ENCODE results near the gene MED20.
"Not testable (repeated sequence)": the region's sequence is repeated elsewhere in the genome, so short reads cannot be mapped to it uniquely, and the experiment has no call there.

Gene MED20, protein sequence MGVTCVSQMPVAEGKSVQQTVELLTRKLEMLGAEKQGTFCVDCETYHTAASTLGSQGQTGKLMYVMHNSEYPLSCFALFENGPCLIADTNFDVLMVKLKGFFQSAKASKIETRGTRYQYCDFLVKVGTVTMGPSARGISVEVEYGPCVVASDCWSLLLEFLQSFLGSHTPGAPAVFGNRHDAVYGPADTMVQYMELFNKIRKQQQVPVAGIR

GRCh38 chr6:41920921-41921711, at the start of gene MED20, which contains the start of gene BYSL:
Gene MED20, minus strand, starts transcription at chr6:41921139. Its CDS starts 121 bp downstream, at chr6:41921018.
Gene BYSL, plus strand, starts transcription at chr6:41921499. Its CDS starts 64 bp downstream, at chr6:41921563.
- DNase-seq (ENCODE audit: low read depth) = peak; percentile 90

DNA sequence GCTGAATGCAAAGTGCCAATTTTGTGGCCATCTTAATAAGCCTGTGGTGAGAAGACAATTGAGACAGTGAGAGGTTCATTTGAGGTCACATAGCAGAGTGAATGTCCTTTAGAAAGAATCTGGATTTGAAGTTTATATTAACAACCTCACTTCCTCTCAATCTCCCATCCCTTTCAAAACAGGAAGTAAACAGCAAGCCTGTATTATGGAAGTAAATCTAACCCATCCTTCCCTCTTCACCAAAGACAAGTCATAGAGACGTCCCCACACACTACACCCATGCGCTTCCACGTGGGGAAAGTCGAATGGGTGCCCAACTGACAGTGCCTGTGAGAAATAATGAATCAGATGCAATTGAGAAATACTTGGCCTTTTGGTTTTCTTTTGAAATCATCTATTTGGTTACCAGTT, 49.5 kb upstream of the MED20 start:
- DNase-seq (ENCODE audit: low read depth) = peak; percentile 80

DNA sequence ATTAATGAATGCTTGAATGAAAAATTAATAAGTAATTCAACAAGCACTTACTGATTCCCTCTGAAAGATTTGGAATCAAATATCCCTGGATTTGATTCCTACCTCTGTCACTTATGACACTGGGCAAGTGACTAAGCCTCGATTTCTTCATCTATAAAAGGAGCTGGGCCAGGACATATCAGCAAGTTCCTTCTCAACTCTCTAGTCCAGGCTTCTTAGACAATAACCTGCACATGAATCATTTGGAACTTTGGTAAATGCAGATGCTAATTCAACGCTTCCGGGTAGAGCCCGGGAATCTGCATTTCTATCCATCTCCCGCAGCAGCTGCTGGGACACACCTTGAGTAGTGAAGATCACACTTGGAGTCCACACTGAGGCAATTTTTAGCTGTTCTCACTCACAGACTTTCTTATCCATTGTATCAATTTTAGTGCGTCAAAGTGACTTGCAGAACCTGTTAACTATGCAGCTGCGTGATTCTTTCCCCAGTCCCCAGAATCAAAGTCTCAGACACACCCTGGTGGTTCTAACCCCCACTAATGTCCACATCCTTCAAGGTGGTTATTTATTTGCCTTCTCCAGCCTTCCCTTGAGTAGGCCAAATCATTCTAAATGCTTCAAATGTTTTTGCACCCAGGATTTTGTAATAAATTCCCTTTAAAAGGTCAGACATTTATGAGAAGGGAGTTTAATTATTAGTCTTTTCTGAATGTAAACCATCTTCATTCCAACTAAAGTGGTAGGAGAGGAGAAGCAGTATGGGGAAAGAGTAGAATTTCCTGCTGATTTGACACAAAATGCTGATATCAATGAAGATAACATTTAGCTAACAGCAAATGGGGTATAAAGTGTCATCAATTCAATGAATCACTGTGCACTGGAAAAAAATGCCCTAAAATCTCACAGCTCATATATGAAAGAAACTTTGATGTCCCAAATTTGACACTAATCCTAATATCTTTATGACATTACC, 46.7 kb upstream of the MED20 start:
- DNase-seq (ENCODE audit: low read depth) = peak; percentile 41

DNA sequence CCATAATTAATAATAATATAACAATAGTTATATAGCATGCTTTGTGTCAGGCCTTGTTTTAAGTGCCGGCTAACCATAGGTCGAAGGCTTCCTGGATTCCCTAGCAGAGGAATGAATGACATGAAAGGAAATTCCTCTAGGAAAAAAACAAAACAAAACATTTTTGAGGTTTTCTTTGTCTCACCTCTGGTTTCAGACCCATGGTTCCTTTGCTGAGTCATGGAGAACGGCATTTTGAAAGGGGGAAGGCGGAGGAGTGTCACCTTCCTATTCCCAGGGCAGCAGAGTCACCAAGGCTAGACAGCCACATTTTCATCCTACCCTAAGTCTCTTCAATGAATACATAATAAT, 46.0 kb upstream of the MED20 start:
- no peak for DNase-seq (ENCODE audit: low read depth)

GRCh38 chr6:41966214-41966920, 45.4 kb upstream of the MED20 start:
- DNase-seq (ENCODE audit: low read depth) = no peak

GRCh38 chr6:41965429-41966213, 44.7 kb upstream of the MED20 start:
- no peak for DNase-seq (ENCODE audit: low read depth)

DNA sequence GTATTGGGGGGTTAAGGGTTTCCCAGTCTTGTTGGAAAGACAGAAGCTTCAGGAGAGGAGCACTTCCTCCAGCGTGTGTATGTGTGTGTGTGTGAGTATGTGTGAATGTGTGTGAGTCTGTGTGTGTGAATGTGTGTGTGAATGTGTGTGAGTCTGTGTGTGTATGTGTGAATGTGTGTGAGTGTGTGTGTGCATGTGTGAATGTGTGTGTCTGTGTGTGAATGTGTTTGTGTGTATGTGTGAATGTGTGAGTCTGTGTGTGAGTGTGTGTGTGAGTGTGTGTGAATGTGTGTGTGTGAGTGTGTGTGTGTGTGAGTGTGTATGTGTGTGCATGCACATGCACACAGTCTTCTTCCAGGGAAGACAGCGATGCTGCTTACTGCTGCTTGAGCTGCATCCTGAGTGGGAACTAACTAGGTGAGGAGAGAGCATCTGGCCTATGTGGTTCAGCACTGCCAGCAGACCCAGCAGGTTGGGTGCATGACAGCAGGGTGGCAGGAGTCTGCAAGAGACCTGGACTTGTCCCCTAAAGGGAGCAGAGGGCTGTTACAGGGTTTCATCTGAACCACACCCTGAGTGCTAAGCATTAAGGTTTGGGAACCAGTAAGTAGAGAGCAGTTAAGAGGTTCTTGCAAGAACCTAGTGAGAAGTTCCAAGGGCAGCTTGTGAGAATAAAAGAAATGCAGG, 43.4 kb upstream of the MED20 start:
- no peak for DNase-seq (ENCODE audit: low read depth)

- no peak for DNase-seq (ENCODE audit: low read depth)
These were observed 42.4 kb upstream of the MED20 start for GRCh38 chr6:41963371-41963770.

- no peak for DNase-seq (ENCODE audit: low read depth)
These were observed 39.1 kb upstream of the MED20 start for GRCh38 chr6:41960028-41960427.

DNA sequence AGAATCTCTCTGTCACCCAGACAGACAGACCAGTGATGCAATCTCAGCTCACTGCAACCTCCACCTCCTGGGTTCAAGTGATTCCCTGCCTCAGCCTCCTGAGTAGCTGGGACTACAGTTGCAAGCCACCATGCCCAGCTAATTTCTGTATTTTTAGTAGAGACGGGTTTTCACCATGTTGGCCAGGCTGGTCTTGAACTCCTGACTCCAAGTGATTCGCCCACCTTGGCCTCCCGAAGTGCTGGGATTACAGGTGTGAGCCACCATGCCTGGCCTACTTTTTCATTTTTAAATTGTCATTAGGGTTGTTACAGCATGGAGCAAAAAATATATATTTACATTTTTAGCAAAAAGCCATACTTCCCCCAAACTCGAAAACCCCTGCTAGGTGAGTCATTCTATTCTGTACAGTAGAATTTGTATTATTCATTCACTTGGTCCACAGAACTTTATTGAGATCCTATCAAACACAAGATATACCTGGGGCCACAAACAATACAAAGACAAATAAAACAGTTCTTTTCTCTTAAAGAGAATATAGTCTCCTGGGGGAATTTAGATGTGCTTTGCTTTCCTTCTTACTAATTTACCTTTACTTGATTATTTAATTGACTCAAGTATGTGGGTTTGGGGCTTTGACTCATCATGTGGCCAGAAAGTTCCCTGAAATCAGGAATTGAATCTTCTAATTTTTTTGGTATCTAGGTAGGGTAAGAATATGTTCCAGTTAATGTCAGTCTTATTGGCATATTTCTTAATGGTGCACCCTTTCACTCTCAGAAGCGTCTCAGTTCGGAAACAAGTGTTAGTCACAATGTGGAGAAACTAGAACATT, 37.3 kb upstream of the MED20 start:
- no peak for DNase-seq (ENCODE audit: low read depth)

DNA sequence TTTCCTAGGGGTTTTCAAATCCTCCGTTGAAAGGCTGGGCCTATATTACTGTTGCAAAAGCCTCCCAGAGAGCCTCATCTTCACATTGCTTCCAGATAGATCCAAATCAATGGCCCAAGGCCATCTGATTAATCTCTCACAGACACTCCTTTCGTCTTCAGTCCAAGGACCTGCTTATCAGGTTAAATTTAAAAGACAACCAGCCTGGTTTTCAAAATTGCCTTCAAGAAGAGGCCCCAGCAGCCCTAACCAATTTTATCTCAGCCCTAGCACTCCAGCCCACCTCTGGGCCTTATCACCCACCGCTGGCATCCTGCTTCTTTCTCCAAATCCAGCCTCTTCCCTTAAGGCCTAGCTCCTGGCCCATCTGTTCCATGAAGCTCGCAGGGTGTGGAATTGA, 36.2 kb upstream of the MED20 start:
- DNase-seq (ENCODE audit: low read depth) = no peak

DNA sequence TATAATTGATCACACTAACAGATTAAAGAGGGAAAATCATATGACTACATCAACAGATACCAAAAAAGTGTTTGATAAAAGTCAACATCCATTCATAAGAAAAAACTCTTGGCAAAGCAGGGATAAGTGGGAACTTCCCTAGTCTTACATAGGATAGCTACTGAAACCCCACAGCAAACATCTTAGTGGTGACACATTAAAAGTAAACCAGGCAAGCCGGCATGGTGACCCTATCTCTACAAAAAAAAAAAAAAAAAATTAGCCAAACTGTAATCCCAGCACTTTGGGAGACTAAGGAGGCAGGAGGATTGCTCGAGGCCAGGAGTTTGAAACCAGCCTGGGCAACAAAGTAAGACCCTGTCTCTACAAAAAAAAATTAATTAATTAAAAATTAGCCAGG, 34.5 kb upstream of the MED20 start:
- DNase-seq (ENCODE audit: low read depth) = no peak

DNA sequence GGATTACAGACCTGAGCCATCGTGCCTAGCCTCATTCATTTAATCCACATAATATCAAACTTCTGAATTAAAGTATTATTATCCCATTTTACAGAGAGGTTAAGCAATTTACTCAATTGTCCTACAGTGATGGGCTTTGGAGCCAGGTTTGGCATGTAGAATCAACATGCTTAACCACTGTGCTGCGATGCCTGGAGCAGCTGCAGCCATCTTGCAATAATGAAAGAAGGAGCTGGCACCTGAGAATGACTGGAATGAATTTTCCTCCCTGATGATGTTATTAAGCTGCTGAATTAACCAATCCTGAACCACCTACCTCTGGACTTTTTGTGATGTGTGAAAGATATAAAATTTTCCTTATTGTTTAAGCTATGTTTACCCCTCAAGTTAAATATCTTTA, 33.7 kb upstream of the MED20 start:
- DNase-seq (ENCODE audit: low read depth) = no peak

DNA sequence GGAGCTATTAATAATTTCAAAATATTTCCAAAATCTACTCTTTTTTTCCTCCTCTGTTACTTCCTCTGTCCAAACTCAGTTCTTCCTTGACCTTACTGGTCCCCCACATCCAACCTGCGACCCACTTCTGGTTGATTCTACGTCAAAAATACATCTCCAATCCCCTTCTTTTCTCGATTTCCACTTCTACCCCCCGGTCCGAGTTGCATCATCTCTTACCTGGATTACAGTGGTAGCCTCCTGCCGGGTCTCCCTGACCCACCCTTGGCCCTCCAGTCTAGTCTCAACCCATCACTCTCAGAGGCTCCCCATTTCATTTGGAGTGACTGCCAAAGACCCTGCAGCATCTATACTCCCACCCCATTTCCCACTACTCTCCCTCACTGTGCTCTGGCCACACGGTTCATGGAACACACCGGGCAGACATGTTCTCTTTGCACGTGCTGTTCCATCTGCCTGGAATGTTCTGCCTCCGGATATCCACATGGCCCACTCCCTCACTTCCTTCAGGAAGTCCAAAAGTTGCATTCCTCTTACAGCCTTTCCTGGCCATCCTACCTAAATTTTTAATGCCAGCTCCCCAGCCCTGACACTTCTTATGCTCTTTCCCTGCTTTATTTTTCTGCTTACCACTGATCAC, 26.8 kb upstream of the MED20 start:
- no peak for DNase-seq (ENCODE audit: low read depth)

- no peak for DNase-seq (ENCODE audit: low read depth)
These were observed 22.5 kb upstream of the MED20 start for GRCh38 chr6:41943456-41943855.

GRCh38 chr6:41942882-41943281, 21.9 kb upstream of the MED20 start:
- DNase-seq (ENCODE audit: low read depth) = not testable (repeated sequence)

DNA sequence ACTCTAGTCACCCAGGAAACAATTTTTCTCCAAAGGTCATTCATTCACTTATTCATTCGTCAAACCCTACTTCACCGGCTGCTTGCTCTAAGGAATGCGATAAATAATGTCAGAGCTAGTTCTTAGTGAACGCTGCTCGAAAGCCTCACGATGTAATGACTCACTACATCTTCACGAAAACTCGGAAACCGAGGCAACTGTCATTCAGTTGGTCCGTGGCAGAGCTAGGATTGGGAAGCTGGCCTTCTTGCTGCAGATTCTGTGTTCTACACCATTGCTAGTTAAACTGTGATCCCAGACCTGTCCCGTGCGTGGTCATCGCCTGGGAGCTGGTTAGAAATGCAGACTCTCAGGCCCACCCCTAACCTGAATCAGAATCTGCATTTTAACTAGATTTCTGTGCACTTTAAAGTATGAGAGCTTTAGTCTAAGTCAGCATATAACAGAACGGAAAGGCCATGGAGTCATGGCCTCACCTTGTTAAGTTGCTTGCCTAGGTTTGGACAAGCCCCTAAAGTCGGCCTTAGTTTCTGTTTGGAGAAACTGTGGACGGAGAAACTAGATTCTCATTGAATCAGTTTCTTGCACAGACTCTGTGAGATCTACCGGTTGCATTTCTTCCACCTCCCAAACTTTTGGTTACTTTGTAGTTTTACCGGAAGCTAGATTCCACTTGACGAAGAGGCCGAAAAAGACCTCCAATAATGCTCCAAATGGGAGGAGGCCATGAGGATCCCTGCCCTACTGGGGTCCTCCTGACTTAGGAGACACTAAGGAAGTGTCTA, 21.3 kb upstream of the MED20 start:
- no peak for DNase-seq (ENCODE audit: low read depth)

Measured in fibroblast of gingiva (primary cell).